ENCODE measurements around the gene RIN3. TPM values are rescaled to one million over a fixed set of nuclear protein-coding genes. Genes with fewer than 3 reads are reported as not detected.

Gene RIN3
- total RNA-seq, 1 experiment from 2014 or later = 0.55 TPM

DNA sequence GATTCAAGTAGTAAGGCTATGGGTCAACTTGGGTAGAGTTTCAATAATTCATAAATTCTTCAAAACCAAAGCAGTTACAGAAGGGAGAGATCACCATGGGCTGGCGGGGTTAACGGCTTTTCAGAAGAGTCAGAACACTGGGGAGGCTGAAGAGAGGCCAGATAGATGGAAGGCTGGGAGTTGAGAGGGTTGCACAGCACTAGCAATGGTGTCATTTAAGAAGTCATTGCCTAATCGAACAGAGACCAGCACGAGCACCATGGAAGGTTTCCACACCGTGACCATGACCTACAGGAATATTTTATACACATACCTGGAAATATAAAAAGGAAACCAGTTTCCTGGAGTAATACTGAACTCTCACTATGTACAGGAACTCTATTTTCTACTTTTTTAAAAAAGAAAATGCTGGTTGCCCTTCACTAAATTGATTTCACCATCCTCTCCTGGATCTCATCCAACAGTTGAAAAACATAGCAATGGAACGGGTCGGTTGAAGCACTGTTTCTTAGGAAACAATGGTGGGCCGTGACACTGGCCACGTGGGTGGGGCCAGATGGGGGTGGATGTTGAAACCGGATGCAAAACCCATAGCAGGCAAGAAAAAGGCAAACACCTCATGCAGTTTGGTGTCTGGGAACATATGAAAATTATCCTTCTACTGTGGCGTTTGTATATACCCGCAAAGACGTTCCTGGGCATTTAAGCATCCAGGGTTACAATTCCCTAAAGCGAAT, 38.0 kb upstream of the RIN3 start:
- Histone ChIP-seq H3K4me3 (no peak overlapping the region), H3K4me1 (replicated peaks) (0 out of 2 replicates have a peak, but pooled peaks cover under 1% of the 10 kb centered on the region), H3K27me3 (replicated peaks) (no peaks in the 10 kb centered on the region), H3K9me3 (replicated peaks) (no peaks in the 10 kb centered on the region), H3K27ac (no peak overlapping the region), H3K36me3 (no peaks in the 10 kb centered on the region)
- no peak for DNase-seq (ENCODE audit: low read depth in 1 of 2, low spot score in 2 of 2)

DNA sequence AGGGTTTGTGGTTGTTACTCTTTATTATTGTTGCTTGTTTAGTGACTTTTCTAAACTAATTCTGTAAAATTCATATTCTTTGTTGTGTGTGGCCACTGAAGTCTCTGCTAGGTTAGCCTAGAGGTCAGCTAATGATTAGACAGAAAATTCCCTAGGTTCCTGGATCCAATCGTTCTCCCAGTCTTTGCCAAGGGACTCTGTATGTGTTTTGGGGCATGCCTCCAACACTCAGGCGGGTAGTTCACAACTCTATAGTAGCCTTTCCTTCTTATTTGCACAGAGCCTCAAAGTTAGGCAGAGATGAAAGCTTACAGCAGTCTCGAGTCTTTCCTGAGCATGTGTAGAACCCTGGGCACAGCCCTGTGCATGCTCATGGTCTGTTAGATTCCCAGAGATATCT, 32.7 kb upstream of the RIN3 start:
- no peak overlapping the region for H3K27ac ChIP-seq
- H3K4me1 ChIP-seq (replicated peaks) = peaks cover 13% of the 10 kb centered on the region; the same call in 1 of the 2 replicates
- no peaks in the 10 kb centered on the region for H3K27me3 ChIP-seq (replicated peaks)
- no peaks in the 10 kb centered on the region for H3K9me3 ChIP-seq (replicated peaks)
- no peak overlapping the region for H3K4me3 ChIP-seq
- no peaks in the 10 kb centered on the region for H3K36me3 ChIP-seq
- DNase-seq (ENCODE audit: low read depth in 1 of 2, low spot score in 2 of 2) = peak in 1 of 2 experiments; percentile 7

DNA sequence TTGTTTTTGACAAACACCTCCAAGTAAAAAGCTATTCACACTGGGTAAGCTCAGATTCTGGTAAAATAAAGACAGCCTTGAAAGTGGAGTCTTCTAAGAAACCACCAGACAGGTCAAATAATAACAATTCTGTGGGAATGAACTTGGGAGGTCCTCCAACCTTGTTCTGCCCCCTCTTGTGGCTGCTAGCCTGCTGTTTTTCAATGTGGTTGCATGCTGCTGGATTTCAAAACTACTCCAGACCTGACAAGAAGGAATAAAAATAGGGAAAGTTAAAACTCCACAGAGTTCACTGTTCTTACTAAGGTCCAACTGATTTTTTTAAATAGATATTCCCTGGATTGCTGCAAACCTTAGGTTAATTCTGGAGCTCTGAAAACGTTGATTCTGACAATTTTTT, 32.2 kb upstream of the RIN3 start:
- no peaks in the 10 kb centered on the region for H3K9me3 ChIP-seq (replicated peaks)
- no peaks in the 10 kb centered on the region for H3K36me3 ChIP-seq
- H3K27me3 ChIP-seq (replicated peaks) = no peaks in the 10 kb centered on the region
- no peak overlapping the region for H3K27ac ChIP-seq
- no peak overlapping the region for H3K4me3 ChIP-seq
- peaks cover 13% of the 10 kb centered on the region; the same call in 1 of the 2 replicates for H3K4me1 ChIP-seq (replicated peaks)
- DNase-seq (ENCODE audit: low read depth in 1 of 2, low spot score in 2 of 2) = peak; percentile 42 to 46

DNA sequence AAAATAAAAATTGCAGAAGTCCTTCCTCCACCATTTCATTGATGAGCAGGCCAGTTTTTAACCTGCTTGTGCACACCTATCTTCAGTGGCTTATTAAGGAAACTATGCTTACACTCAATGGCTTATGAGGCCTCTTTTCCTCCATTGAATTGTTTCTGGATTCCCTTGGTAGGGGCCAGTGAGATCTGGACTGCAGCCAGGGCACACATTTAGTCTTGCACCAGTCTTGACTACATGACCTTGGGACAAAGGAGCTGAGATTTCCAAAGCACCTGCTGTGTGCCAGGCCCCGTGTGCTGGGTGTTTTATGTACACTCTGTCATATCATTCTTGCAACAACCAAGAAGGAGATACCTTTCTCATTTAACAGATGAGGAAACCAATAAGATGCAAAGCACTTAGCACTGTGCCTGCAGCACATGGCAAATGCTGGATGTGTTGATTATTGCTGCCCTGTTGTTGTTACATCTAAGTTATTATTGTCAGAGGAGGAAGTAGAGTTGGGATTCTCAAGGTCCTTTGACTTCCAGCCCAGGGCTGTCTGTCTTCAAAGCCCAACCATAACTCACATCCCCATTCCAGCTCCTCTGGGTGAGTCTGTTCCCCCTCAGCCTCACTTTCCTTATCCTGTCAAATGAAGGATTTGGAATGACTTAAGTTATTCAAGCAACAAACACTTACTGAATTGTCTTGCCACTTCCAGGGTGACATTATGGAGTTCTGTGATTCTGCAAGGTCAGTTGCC, 31.6 kb upstream of the RIN3 start:
- Histone ChIP-seq H3K36me3 (no peaks in the 10 kb centered on the region), H3K4me1 (replicated peaks) (peaks cover 13% of the 10 kb centered on the region; the same call in 1 of the 2 replicates), H3K27me3 (replicated peaks) (no peaks in the 10 kb centered on the region), H3K4me3 (no peak overlapping the region), H3K9me3 (replicated peaks) (no peaks in the 10 kb centered on the region), H3K27ac (no peak overlapping the region)
- DNase-seq (ENCODE audit: low read depth in 1 of 2, low spot score in 2 of 2) = peak in 1 of 2 experiments; percentile 6

DNA sequence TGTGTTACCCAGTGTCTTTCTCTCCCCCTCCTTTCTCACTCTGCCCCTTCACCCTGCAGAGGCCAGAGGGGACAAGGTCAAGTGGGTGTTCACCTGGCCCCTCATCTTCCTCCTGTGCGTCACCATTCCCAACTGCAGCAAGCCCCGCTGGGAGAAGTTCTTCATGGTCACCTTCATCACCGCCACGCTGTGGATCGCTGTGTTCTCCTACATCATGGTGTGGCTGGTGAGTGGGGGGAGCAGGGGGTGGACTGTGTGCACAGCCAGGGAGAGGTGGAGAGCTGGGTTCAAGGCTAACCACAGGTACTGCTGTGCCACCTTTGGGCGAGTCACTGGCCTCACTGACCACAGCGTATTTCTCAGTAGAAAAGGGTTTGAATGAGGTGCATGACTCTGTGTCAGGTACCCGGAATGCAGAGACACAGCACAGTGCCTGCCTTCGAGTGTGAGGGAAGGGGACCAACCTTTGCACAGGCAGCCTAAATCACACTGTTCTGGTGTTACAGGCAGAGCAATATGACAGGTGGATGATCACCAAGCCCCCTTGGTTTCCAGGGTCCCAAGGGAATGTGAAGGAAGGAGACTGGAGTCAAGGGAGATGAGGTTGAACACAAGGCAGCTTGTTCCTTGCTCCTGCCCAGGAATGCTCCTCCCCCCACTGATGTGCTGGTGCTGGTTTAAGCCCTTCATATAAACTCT, 30.8 kb upstream of the RIN3 start:
- Histone ChIP-seq H3K27me3 (replicated peaks) (no peaks in the 10 kb centered on the region), H3K4me1 (replicated peaks) (peaks cover 13% of the 10 kb centered on the region; the same call in 1 of the 2 replicates), H3K4me3 (no peak overlapping the region), H3K36me3 (no peaks in the 10 kb centered on the region), H3K27ac (no peak overlapping the region), H3K9me3 (replicated peaks) (no peaks in the 10 kb centered on the region)
- DNase-seq (ENCODE audit: low read depth in 1 of 2, low spot score in 2 of 2) = peak in 1 of 2 experiments; percentile 34

DNA sequence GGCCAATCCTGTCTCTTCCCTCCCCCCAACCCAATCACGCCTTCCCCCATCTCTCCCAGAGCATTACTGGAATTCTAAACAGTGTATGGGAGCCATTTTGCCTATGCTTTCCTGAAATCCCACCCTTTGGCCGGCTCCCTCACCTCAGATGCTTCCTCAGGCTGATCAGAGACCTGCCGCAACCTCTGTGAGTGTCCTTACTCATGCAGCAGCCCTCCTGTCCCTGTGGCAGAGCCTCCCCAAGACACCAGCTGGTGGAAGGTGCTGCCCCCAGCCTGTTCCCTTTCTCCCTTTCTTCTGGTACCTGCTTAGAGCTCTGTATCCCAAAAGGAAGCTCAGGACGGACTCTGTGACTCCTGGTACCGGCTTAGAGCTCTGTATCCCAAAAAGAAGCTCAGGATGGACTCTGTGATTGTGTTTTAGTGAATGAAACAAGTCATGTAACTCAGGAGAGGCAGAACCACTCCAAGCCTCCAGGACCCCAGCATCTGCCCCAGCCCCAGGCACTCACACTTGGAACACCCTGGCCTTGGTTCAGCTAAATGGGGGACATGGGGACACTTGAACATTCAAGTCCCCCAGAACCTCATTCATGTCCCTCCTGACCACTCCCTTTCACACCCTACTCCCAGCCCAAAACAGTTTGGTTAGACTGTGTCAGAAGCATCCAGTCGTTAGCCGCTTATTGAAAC, 29.3 kb upstream of the RIN3 start:
- Histone ChIP-seq H3K4me1 (replicated peaks) (peaks cover 13% of the 10 kb centered on the region; the same call in 1 of the 2 replicates), H3K4me3 (no peak overlapping the region), H3K9me3 (replicated peaks) (no peaks in the 10 kb centered on the region), H3K27ac (no peak overlapping the region), H3K36me3 (no peaks in the 10 kb centered on the region), H3K27me3 (replicated peaks) (no peaks in the 10 kb centered on the region)
- no peak for DNase-seq (ENCODE audit: low read depth in 1 of 2, low spot score in 2 of 2)

DNA sequence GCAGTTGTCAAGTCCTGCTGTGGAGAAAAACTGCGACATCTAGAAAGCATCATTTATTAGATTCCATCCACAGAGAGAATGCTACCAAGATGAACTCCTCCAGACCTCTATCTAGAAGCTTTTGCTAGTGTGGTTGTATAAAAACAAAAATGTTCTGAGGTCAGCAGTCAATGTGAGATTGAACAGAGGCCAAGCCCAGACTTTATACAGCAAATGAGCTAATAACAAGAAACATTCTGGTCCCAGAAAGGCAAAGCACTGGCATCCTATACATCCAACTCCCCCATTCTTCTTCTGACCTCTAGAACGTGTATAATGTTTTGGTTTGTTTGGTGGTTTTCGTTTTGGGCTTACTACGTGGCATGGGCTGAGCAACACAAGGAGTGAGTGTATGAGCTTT, 26.7 kb upstream of the RIN3 start:
- Histone ChIP-seq H3K27ac (no peak overlapping the region), H3K4me3 (no peak overlapping the region), H3K9me3 (replicated peaks) (no peaks in the 10 kb centered on the region), H3K4me1 (replicated peaks) (peaks cover under 1% of the 10 kb centered on the region; the same call in 1 of the 2 replicates), H3K36me3 (no peaks in the 10 kb centered on the region), H3K27me3 (replicated peaks) (no peaks in the 10 kb centered on the region)
- DNase-seq (ENCODE audit: low read depth in 1 of 2, low spot score in 2 of 2) = no peak

GRCh38 chr14:92487513-92488133, 26.0 kb upstream of the RIN3 start:
- Histone ChIP-seq H3K27me3 (replicated peaks) (no peaks in the 10 kb centered on the region), H3K9me3 (replicated peaks) (no peaks in the 10 kb centered on the region), H3K4me1 (replicated peaks) (no peaks in the 10 kb centered on the region), H3K27ac (no peak overlapping the region), H3K4me3 (no peak overlapping the region), H3K36me3 (no peaks in the 10 kb centered on the region)
- DNase-seq (ENCODE audit: low read depth in 1 of 2, low spot score in 2 of 2) = no peak

DNA sequence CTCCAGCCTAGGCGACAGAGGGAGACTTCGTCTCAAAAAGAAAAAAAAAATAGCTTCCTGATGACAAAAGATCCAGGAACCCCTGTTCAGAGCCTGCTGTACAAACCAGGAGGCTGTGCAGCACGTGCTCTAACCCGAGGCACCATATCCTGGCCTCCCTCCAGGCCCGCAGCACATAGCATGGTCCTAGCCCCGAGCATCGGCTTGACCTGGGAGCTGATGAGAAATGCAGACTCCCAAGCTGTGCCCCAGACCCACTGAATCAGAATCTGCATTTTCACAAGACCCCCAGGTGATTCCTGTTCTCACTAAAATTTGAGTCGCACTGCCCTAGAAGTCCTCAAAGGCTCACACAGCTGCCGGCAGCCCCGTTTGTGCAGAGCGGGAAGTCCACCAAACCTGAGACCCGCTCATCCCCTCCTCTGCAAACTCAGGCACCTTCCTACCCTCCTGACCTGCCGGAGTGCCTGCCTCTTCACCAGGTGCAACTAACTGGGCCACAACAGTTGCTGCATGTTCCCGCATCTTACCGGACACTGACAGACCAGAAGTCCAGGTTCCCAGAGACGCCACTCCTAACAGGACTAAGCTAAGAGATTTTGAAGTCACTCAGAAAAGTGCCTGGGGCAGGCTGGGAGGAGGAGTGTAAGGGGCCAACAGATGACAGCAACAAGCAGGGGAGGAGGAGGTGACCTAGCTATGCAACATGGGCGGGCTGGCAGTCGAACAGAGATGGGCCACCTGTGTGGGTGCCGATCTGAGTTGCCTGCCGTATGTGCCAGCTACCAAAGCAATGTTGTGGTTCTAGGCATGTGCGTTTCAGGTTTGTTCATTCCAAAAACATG, 24.0 kb upstream of the RIN3 start:
- no peaks in the 10 kb centered on the region for H3K27me3 ChIP-seq (replicated peaks)
- no peak for DNase-seq (ENCODE audit: low read depth in 1 of 2, low spot score in 2 of 2)
- no peaks in the 10 kb centered on the region for H3K4me1 ChIP-seq (replicated peaks)
- no peak overlapping the region for H3K4me3 ChIP-seq
- H3K9me3 ChIP-seq (replicated peaks) = no peaks in the 10 kb centered on the region
- H3K36me3 ChIP-seq = no peaks in the 10 kb centered on the region
- H3K27ac ChIP-seq = no peak overlapping the region

- Histone ChIP-seq H3K36me3 (no peaks in the 10 kb centered on the region), H3K27ac (no peak overlapping the region), H3K27me3 (replicated peaks) (no peaks in the 10 kb centered on the region), H3K4me1 (replicated peaks) (no peaks in the 10 kb centered on the region), H3K4me3 (no peak overlapping the region), H3K9me3 (replicated peaks) (no peaks in the 10 kb centered on the region)
- no peak for DNase-seq (ENCODE audit: low read depth in 1 of 2, low spot score in 2 of 2)
Observed at GRCh38 chr14:92490239-92490959, 23.2 kb upstream of the RIN3 start.

DNA sequence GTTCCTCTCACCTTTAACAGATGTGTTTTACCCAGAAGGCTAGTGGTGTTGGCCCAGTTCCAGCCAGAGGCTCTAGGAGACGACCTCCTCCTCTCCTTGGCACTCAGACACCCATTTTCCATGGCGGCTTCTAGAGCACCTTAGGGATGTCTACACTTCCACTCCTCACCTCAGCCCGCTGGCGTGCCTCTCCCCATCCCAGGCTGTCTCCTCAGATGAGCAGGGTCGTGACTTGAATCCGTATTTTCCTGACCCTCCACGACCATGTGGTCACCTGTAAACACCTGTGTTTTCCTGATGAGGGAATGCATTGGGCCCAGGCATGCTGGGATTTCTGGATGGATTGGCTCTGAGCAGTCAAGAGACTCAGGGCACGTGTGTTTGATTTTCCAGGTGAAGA, 21.8 kb upstream of the RIN3 start:
- DNase-seq (ENCODE audit: low read depth in 1 of 2, low spot score in 2 of 2) = peak in 1 of 2 experiments; percentile 21
- Histone ChIP-seq H3K27me3 (replicated peaks) (no peaks in the 10 kb centered on the region), H3K27ac (no peak overlapping the region), H3K4me3 (no peak overlapping the region), H3K36me3 (no peaks in the 10 kb centered on the region), H3K4me1 (replicated peaks) (no peaks in the 10 kb centered on the region), H3K9me3 (replicated peaks) (no peaks in the 10 kb centered on the region)

DNA sequence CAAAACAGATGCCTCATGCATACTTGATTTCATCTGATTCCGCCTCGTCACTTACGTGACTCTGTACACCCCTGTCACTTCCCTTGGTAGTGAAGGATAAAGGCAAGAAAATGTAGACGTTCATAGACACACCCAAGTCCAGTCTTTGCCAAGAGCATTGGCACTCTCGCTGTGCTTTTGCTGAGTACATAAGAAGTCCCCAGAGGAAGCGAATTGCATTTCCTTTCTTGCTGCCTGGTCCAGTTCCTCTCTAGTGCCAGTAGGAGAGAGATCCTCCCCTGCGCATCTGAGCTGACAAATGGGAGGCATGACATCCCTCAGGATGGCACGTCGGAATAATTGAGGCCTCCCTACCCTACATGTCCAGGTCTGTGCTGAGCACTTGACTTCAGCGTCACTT, 21.3 kb upstream of the RIN3 start:
- DNase-seq (ENCODE audit: low read depth in 1 of 2, low spot score in 2 of 2) = no peak
- Histone ChIP-seq H3K4me1 (replicated peaks) (no peaks in the 10 kb centered on the region), H3K27ac (no peak overlapping the region), H3K4me3 (no peak overlapping the region), H3K9me3 (replicated peaks) (no peaks in the 10 kb centered on the region), H3K36me3 (no peaks in the 10 kb centered on the region), H3K27me3 (replicated peaks) (no peaks in the 10 kb centered on the region)
